ENCODE measurements around the gene TNPO3. TPM values are rescaled to one million over a fixed set of nuclear protein-coding genes. Genes with fewer than 3 reads are reported as not detected.
A peak's percentile ranks its signal among the peaks of the same experiment; 100 is the strongest.

The TNPO3 gene
- total RNA-seq, 1 experiment from 2014 or later: 59.2 TPM

GRCh38 chr7:128920913-128921582 lies 133.9 kb downstream of the TNPO3 start:
- ChIA-PET POLR2A (ENCODE audit: unreplicated experiment) (no interaction called here), CTCF (no interaction called here)
- Histone ChIP-seq H3K9me2 (ENCODE audit: insufficient read depth) (no peaks in the 10 kb centered on the region), H3K4me1 (replicated peaks; ENCODE audit: insufficient read depth) (peaks cover 5% of the 10 kb centered on the region), H3K4me2 (peak overlapping the region; percentile 42), H3K27ac (no peak overlapping the region), H2AFZ (no peak overlapping the region), H3K79me2 (ENCODE audit: low read depth) (no peaks in the 10 kb centered on the region), H3K9me3 (ENCODE audit: insufficient read depth, low read depth) (no peaks in the 10 kb centered on the region), H3K27me3 (ENCODE audit: insufficient read depth, low read depth) (peaks cover 19% of the 10 kb centered on the region), H4K20me1 (ENCODE audit: insufficient read depth) (no peaks in the 10 kb centered on the region), H3K36me3 (ENCODE audit: low read depth) (no peaks in the 10 kb centered on the region), H3K4me3 (no peak overlapping the region), H3F3A (ENCODE audit: insufficient read depth, low read depth) (no peaks in the 10 kb centered on the region)
- DNase-seq: peak in 1 of 2 experiments; percentile 23
- no TSS peak for BruUV-seq (replicated peaks)
- intact Hi-C loops (cut with micrococcal nuclease; ENCODE audit: unreplicated experiment): no loop called here
- TF ChIP-seq EZH2 (IDR thresholded peaks at IDR 0.05; ENCODE audit: low read depth) (no peak), CTCF (conservative IDR thresholded peaks at IDR 0.05) (no peak)

GRCh38 chr7:128919881-128920799 lies 134.8 kb downstream of the TNPO3 start:
- no peak for DNase-seq
- BruUV-seq (replicated peaks): no TSS peak

More at GRCh38 chr7:128919881-128920799, 134.8 kb downstream of the TNPO3 start:
- H3K27me3 ChIP-seq (ENCODE audit: insufficient read depth, low read depth): peaks cover 19% of the 10 kb centered on the region
- H3K79me2 ChIP-seq (ENCODE audit: low read depth): no peaks in the 10 kb centered on the region
- H3K4me2 ChIP-seq: no peak overlapping the region
- H3K27ac ChIP-seq: no peak overlapping the region
- intact Hi-C loops (cut with micrococcal nuclease; ENCODE audit: unreplicated experiment): no loop called here
- peaks cover 5% of the 10 kb centered on the region for H3K4me1 ChIP-seq (replicated peaks; ENCODE audit: insufficient read depth)
- H3F3A ChIP-seq (ENCODE audit: insufficient read depth, low read depth): no peaks in the 10 kb centered on the region
- H3K9me2 ChIP-seq (ENCODE audit: insufficient read depth): no peaks in the 10 kb centered on the region
- no peaks in the 10 kb centered on the region for H3K9me3 ChIP-seq (ENCODE audit: insufficient read depth, low read depth)
- H3K36me3 ChIP-seq (ENCODE audit: low read depth): no peaks in the 10 kb centered on the region
- H3K4me3 ChIP-seq: no peak overlapping the region
- no peak overlapping the region for H2AFZ ChIP-seq
- TF ChIP-seq CTCF (conservative IDR thresholded peaks at IDR 0.05): no peak
- no peak for TF ChIP-seq EZH2 (IDR thresholded peaks at IDR 0.05; ENCODE audit: low read depth)
- ChIA-PET CTCF (no interaction called here), POLR2A (ENCODE audit: unreplicated experiment) (interaction anchor here (0.6 kb wide), 1 partner anchor 49 kb away, joined by 4 read pairs; no protein-coding TSS in a partner anchor)
- H4K20me1 ChIP-seq (ENCODE audit: insufficient read depth): no peaks in the 10 kb centered on the region
